ENCODE measurements around the gene RRBP1.

GRCh38 chr20:17631576-17632319, 50.3 kb downstream of the RRBP1 start:
- TF ChIP-seq CTCF (IDR thresholded peaks at IDR 0.05) (no peak), ZFX (IDR thresholded peaks at IDR 0.05; ENCODE audit: borderline replicate concordance) (no peak)
